Neural cell (in vitro differentiated cells): ENCODE results near the gene WDR59. TPM values are rescaled to one million over a fixed set of nuclear protein-coding genes. Genes with fewer than 3 reads are reported as not detected.
A peak's percentile ranks its signal among the peaks of the same experiment; 100 is the strongest.

Experiments
- H2AFZ ChIP-seq: fragments of 200-600, 300-800 bp; sonication (generic), shearing (Covaris generic); 2 replicates; pipeline ENCODE4 v1.6.0; 2014; ENCODE audit warnings: low read depth, mild to moderate bottlenecking, antibody characterized with exemption, low read length, moderate library complexity
- H3F3A ChIP-seq: fragments of 200-600 bp; shearing (Covaris generic); 2 replicates; pipeline ENCODE4 v1.6.1; 2016; ENCODE audit warnings: mild to moderate bottlenecking, moderate library complexity, mixed read lengths, antibody characterized with exemption, low read length; ENCODE audit not compliant: insufficient read depth, poor library complexity, severe bottlenecking
- H3K27ac ChIP-seq: fragments of 200-600, 300-800 bp; sonication (generic), shearing (Covaris generic); 2 replicates; pipeline ENCODE4 v1.5.1; 2014; ENCODE audit warnings: mild to moderate bottlenecking, low read length, moderate library complexity
- H3K27me3 ChIP-seq: fragments of 300-800, 200-600 bp; sonication (generic), shearing (Covaris generic); 2 replicates; pipeline ENCODE4 v1.6.0; 2014; ENCODE audit warnings: mild to moderate bottlenecking, low read depth, low read length, moderate library complexity; ENCODE audit not compliant: insufficient read depth
- H3K36me3 ChIP-seq: fragments of 300-800, 200-600 bp; sonication (generic), shearing (Covaris generic); 2 replicates; pipeline ENCODE4 v1.5.1; 2014; ENCODE audit warnings: mild to moderate bottlenecking, antibody characterized with exemption, low read length, moderate library complexity; ENCODE audit not compliant: insufficient read depth
- H3K4me2 ChIP-seq: fragments of 300-800, 200-600 bp; sonication (generic), shearing (Covaris generic); 2 replicates; pipeline ENCODE4 v1.6.0; 2014; ENCODE audit warnings: mild to moderate bottlenecking, low read length
- H3K4me3 ChIP-seq: fragments of 300-800, 200-600 bp; sonication (generic), shearing (Covaris generic); 2 replicates; pipeline ENCODE4 v1.5.1; 2014; ENCODE audit warnings: mild to moderate bottlenecking, low read length, moderate library complexity
- H3K79me2 ChIP-seq: fragments of 200-600 bp; shearing (Covaris generic); replicated peaks from 2 replicates; pipeline ENCODE4 v1.6.0; 2014; ENCODE audit warnings: mild to moderate bottlenecking, low read length, moderate library complexity; ENCODE audit not compliant: insufficient read depth
- H3K9ac ChIP-seq: fragments of 300-800, 200-600 bp; sonication (generic), shearing (Covaris generic); 2 replicates; pipeline ENCODE4 v1.6.1; 2016; ENCODE audit warnings: mild to moderate bottlenecking, low read length, mixed read lengths
- H3K9me2 ChIP-seq: fragments of 200-600 bp; shearing (Covaris generic); 2 replicates; pipeline ENCODE4 v1.6.1; 2016; ENCODE audit warnings: mild to moderate bottlenecking, low read length, mixed read lengths; ENCODE audit not compliant: insufficient read depth
- H3K9me3 ChIP-seq: fragments of 200-600, 300-800 bp; sonication (generic), shearing (Covaris generic); 2 replicates; pipeline ENCODE4 v1.6.1; 2016; ENCODE audit warnings: mild to moderate bottlenecking, mixed run types, low read length, moderate library complexity, mixed read lengths
- H4K20me1 ChIP-seq: fragments of 200-600 bp; shearing (Covaris generic); 2 replicates; pipeline ENCODE4 v1.6.1; 2016; ENCODE audit warnings: mild to moderate bottlenecking, mixed run types; ENCODE audit not compliant: insufficient read depth
- EP300 ChIP-seq: fragments of 450-650 bp; conservative IDR thresholded peaks from 2 replicates; pipeline ENCODE4 v1.6.1; 2014; ENCODE audit warnings: antibody characterized with exemption, mild to moderate bottlenecking, moderate library complexity; ENCODE audit not compliant: poor library complexity, severe bottlenecking
- EZH2 ChIP-seq: fragments of 200-600, 300-800 bp; shearing (Covaris generic), sonication (generic); IDR thresholded peaks from 2 replicates; pipeline ENCODE4 v1.6.1; 2014; ENCODE audit warnings: antibody characterized with exemption, low read length, borderline replicate concordance, mild to moderate bottlenecking; ENCODE audit not compliant: insufficient read depth, poor library complexity, severe bottlenecking
- MXI1 ChIP-seq: fragments of 450-650 bp; conservative IDR thresholded peaks from 2 replicates; pipeline ENCODE4 v1.6.1; 2014; ENCODE audit warnings: antibody characterized with exemption, mild to moderate bottlenecking; ENCODE audit not compliant: poor library complexity, severe bottlenecking
- POLR2AphosphoS5 ChIP-seq: IDR thresholded peaks from 2 replicates; pipeline ENCODE4 v1.6.1; 2012
- RAD21 ChIP-seq: fragments of 450-650 bp; conservative IDR thresholded peaks from 2 replicates; pipeline ENCODE4 v1.6.1; 2014; ENCODE audit warnings: antibody characterized with exemption, mild to moderate bottlenecking, moderate library complexity
- SMC3 ChIP-seq: fragments of 450-650 bp; conservative IDR thresholded peaks from 2 replicates; pipeline ENCODE4 v1.6.1; 2014; ENCODE audit warnings: antibody characterized with exemption, mild to moderate bottlenecking, moderate library complexity; ENCODE audit not compliant: poor library complexity
- TAF1 ChIP-seq: IDR thresholded peaks from 2 replicates; pipeline ENCODE4 v1.6.1; 2012; ENCODE audit warnings: low read depth
- polyA plus RNA-seq: library from polyadenylated mRNA; depleted of rRNA; stranded (reverse); fragments of >200 nt; gene quantifications from 2 replicates; pipeline ENCODE4 v1.2.3, GENCODE V29; 2014
- TF ChIP-seq, protein P1 (sequence below): fragments of 450-650 bp; IDR thresholded peaks from 2 replicates; pipeline ENCODE4 v1.5.1; 2014; ENCODE audit warnings: antibody characterized with exemption, mild to moderate bottlenecking, moderate library complexity; ENCODE audit not compliant: poor library complexity, severe bottlenecking
- TF ChIP-seq, protein P2 (sequence below): IDR thresholded peaks from 2 replicates; pipeline ENCODE4 v1.6.1; 2012; ENCODE audit warnings: borderline replicate concordance

WDR59 gene
- polyA plus RNA-seq, 1 donor from 2014 or later = 20.3 TPM

DNA sequence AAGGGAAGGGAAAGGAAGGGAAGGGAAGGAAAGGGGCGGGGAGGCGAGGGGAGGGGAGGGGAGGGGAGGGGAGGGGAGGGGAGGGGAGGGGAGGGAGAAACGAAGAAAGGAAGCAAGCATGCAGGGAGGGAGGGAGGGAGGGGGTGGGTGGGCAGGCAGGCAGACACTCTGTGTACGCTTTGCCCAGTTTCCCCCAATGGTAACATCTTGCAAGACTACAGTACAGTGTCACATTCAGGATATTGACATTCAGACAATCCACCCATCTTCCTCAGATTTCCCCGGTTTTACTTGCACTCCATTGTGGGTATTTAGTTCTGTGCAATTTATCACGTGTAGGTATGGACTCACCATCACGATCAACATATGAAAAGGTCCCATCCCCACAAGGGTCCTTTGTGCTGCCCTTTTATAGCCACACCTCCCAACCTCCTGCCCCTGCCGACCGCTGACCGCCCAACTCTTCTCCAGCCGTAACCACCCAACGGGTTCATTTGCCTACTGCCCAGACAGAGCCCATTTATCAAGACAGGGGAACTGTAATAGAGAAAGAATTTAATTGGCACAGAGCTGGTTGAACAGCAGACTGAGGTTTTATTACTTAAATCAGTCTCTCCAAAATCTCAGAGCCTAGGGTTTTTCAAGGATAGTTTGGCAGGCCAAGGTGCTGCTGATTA, 118.9 kb downstream of the WDR59 start:
- Histone ChIP-seq H3F3A (no peaks in the 10 kb centered on the region), H3K9me3 (no peaks in the 10 kb centered on the region), H3K27ac (no peak overlapping the region), H4K20me1 (no peaks in the 10 kb centered on the region), H3K9me2 (no peaks in the 10 kb centered on the region), H3K4me2 (no peak overlapping the region), H3K79me2 (no peaks in the 10 kb centered on the region), H3K9ac (no peak overlapping the region), H3K27me3 (no peaks in the 10 kb centered on the region), H3K36me3 (no peaks in the 10 kb centered on the region), H3K4me3 (no peak overlapping the region), H2AFZ (no peak overlapping the region)
- TF ChIP-seq POLR2AphosphoS5 (no peak), EZH2 (no peak), SMC3 (no peak), TAF1 (no peak), RAD21 (no peak), MXI1 (no peak), EP300 (no peak)
- TF ChIP-seq, protein P1, sequence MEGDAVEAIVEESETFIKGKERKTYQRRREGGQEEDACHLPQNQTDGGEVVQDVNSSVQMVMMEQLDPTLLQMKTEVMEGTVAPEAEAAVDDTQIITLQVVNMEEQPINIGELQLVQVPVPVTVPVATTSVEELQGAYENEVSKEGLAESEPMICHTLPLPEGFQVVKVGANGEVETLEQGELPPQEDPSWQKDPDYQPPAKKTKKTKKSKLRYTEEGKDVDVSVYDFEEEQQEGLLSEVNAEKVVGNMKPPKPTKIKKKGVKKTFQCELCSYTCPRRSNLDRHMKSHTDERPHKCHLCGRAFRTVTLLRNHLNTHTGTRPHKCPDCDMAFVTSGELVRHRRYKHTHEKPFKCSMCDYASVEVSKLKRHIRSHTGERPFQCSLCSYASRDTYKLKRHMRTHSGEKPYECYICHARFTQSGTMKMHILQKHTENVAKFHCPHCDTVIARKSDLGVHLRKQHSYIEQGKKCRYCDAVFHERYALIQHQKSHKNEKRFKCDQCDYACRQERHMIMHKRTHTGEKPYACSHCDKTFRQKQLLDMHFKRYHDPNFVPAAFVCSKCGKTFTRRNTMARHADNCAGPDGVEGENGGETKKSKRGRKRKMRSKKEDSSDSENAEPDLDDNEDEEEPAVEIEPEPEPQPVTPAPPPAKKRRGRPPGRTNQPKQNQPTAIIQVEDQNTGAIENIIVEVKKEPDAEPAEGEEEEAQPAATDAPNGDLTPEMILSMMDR = no peak
- TF ChIP-seq, protein P2, sequence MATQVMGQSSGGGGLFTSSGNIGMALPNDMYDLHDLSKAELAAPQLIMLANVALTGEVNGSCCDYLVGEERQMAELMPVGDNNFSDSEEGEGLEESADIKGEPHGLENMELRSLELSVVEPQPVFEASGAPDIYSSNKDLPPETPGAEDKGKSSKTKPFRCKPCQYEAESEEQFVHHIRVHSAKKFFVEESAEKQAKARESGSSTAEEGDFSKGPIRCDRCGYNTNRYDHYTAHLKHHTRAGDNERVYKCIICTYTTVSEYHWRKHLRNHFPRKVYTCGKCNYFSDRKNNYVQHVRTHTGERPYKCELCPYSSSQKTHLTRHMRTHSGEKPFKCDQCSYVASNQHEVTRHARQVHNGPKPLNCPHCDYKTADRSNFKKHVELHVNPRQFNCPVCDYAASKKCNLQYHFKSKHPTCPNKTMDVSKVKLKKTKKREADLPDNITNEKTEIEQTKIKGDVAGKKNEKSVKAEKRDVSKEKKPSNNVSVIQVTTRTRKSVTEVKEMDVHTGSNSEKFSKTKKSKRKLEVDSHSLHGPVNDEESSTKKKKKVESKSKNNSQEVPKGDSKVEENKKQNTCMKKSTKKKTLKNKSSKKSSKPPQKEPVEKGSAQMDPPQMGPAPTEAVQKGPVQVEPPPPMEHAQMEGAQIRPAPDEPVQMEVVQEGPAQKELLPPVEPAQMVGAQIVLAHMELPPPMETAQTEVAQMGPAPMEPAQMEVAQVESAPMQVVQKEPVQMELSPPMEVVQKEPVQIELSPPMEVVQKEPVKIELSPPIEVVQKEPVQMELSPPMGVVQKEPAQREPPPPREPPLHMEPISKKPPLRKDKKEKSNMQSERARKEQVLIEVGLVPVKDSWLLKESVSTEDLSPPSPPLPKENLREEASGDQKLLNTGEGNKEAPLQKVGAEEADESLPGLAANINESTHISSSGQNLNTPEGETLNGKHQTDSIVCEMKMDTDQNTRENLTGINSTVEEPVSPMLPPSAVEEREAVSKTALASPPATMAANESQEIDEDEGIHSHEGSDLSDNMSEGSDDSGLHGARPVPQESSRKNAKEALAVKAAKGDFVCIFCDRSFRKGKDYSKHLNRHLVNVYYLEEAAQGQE = no peak

DNA sequence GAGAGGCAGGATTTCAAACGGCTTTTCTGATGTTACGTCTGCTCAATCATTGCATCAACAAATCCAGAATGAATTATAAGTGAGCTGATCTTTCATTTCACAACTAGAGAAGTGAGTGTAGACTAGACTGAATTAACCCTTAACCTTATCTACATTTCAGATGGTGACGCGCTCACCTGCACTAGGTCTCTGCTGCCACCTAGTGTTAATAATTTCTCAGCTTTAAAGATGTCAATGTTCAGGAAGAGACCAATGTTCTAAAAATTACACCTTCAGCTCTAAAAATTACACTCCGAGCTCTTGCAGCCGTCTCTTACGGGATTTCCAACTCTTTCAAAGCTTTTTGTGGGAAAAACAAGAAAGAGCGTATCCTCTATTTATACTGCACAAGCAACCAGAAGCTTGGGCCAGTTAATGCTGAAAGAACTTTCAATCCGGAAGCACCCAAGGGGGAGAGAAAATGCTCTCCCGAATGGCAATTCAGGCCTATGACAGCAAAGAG, 122.1 kb downstream of the WDR59 start:
- no peak overlapping the region for H3K4me2 ChIP-seq
- no peak overlapping the region for H3K27ac ChIP-seq
- H3K79me2 ChIP-seq = no peaks in the 10 kb centered on the region
- H3K9me2 ChIP-seq = no peaks in the 10 kb centered on the region
- TF ChIP-seq EZH2 (no peak), MXI1 (no peak), POLR2AphosphoS5 (no peak), EP300 (no peak), TAF1 (no peak), SMC3 (peak; percentile 90), RAD21 (peak; percentile 92)
- TF ChIP-seq, protein P1 = peak; percentile 95
- TF ChIP-seq, protein P2 = no peak
- H3F3A ChIP-seq = no peaks in the 10 kb centered on the region
- H3K4me3 ChIP-seq = no peak overlapping the region
- no peaks in the 10 kb centered on the region for H3K27me3 ChIP-seq
- H3K36me3 ChIP-seq = no peaks in the 10 kb centered on the region
- no peaks in the 10 kb centered on the region for H3K9me3 ChIP-seq
- H2AFZ ChIP-seq = no peak overlapping the region
- no peaks in the 10 kb centered on the region for H4K20me1 ChIP-seq
- H3K9ac ChIP-seq = no peak overlapping the region
